ENCODE measurements around the gene CPNE2. TPM values are rescaled to one million over a fixed set of nuclear protein-coding genes. Genes with fewer than 3 reads are reported as not detected.

Gene CPNE2
- total RNA-seq, 4 donors from 2014 or later, result 21.6 to 43.0 (median 34.9) TPM

DNA sequence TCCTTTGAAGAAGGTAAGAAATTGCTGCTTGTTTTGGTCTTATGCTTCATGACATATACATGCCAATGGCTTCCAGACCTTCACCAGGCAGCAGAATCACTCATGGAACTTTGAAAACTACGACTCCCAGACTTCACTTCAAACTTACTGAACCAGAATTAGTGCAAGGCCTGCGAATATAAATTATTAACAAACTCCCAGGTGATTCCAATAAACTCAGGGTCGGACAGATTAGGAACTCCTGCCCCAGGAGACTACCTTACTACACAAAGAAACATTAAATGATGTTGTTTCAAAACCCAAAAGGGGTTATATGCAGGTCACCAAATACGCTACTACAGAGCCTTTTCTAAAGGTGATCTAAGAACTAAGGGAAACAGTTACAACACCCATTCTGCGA is 73.1 kb downstream of the CPNE2 start:
- intact Hi-C loops (cut with DNase I), result no loop called here

DNA sequence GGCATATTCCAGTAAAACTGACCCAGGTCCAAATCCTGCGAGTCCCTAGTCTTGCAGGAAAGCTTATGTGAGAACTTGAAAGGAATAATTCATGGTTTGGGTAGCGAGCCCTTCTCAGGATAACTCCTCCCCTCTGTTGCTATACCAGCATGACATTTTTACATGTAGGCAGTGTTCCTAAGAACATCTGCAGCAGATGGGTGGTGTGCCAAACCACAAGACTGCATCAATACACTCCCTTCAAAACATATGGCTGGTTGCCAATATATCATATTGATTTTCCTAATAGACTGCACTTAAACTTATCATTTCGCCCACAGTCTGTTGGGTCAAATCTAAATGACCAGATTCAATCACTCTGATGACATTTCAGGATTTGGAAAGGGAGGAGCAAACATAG is 73.6 kb downstream of the CPNE2 start:
- Histone ChIP-seq H3K27ac (replicated peaks in 1 of 4) (no peak overlapping the region), H3K36me3 (peaks cover 62 to 83% (median 73%) of the 10 kb centered on the region in 4 donors), H3K27me3 (no peaks in the 10 kb centered on the region), H3K4me3 (no peak overlapping the region), H3K4me1 (peaks cover 0 to 14% (median 8%) of the 10 kb centered on the region in 4 donors), H3K9me3 (no peaks in the 10 kb centered on the region)
- 81% methylated on average over 3 of the region's 3 CpGs for WGBS
- TF ChIP-seq POLR2AphosphoS5 (IDR thresholded peaks at IDR 0.05) (no peak), EP300 (IDR thresholded peaks at IDR 0.05) (no peak), POLR2A (IDR thresholded peaks at IDR 0.05; ENCODE audit: low read depth) (no peak), CTCF (IDR thresholded peaks at IDR 0.05) (no peak)
- no peak for DNase-seq (ENCODE audit: extremely low spot score)
- intact Hi-C loops (cut with DNase I), result no loop called here

More for the DNA sequence above, 73.1 kb downstream of the CPNE2 start:
- H3K27ac ChIP-seq (replicated peaks in 1 of 4), result no peak overlapping the region
- H3K4me1 ChIP-seq, result peaks cover 0 to 14% (median 8%) of the 10 kb centered on the region in 4 donors
- no peaks in the 10 kb centered on the region for H3K9me3 ChIP-seq
- H3K4me3 ChIP-seq, result no peak overlapping the region
- WGBS, result 91% methylated on average over 5 of the region's 5 CpGs
- H3K36me3 ChIP-seq, result peaks cover 58 to 83% (median 69%) of the 10 kb centered on the region in 4 donors
- no peaks in the 10 kb centered on the region for H3K27me3 ChIP-seq
- no peak for TF ChIP-seq EP300 (IDR thresholded peaks at IDR 0.05)
- no peak for TF ChIP-seq POLR2A (IDR thresholded peaks at IDR 0.05; ENCODE audit: low read depth)
- TF ChIP-seq POLR2AphosphoS5 (IDR thresholded peaks at IDR 0.05), result no peak
- DNase-seq (ENCODE audit: extremely low spot score), result no peak

GRCh38 chr16:57166451-57166850 is 74.1 kb downstream of the CPNE2 start:
- H3K36me3 ChIP-seq, result peaks cover 67 to 84% (median 75%) of the 10 kb centered on the region in 4 donors
- no peak overlapping the region for H3K4me3 ChIP-seq
- no peak overlapping the region for H3K27ac ChIP-seq (replicated peaks in 1 of 4)
- H3K9me3 ChIP-seq, result no peaks in the 10 kb centered on the region
- intact Hi-C loops (cut with DNase I), result no loop called here
- no peak for TF ChIP-seq EP300 (IDR thresholded peaks at IDR 0.05)
- TF ChIP-seq POLR2A (IDR thresholded peaks at IDR 0.05; ENCODE audit: low read depth), result no peak
- peaks cover 0 to 14% (median 8%) of the 10 kb centered on the region in 4 donors for H3K4me1 ChIP-seq
- H3K27me3 ChIP-seq, result no peaks in the 10 kb centered on the region
- no peak for DNase-seq (ENCODE audit: extremely low spot score)

DNA sequence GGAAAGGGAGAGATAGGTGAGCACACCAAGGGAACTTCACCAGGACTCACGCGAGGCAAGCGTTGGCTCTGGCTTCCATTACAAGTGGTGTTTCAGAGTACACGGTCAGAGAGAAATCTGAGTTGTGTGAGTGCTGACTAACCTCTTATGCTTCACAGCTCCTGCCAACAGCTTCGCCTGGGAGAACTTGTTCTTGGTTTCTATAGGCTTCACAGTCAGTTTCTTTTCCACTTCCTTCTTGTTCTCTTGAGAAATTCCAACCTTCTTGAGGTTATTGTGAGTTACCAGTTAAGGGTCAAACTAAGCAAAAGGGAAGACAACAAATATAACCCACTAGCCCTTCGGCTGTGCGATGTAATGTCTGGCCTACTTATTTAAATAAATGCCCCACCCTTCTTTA is 74.6 kb downstream of the CPNE2 start:
- no peak for DNase-seq (ENCODE audit: extremely low spot score)
- Histone ChIP-seq H3K4me3 (no peak overlapping the region), H3K9me3 (no peaks in the 10 kb centered on the region), H3K4me1 (peaks cover 0 to 14% (median 8%) of the 10 kb centered on the region in 4 donors), H3K36me3 (peaks cover 68 to 84% (median 78%) of the 10 kb centered on the region in 4 donors), H3K27ac (replicated peaks in 1 of 4) (no peak overlapping the region), H3K27me3 (no peaks in the 10 kb centered on the region)
- no peak for TF ChIP-seq POLR2AphosphoS5 (IDR thresholded peaks at IDR 0.05)
- no peak for TF ChIP-seq EP300 (IDR thresholded peaks at IDR 0.05)
- TF ChIP-seq POLR2A (IDR thresholded peaks at IDR 0.05; ENCODE audit: low read depth), result no peak
- no peak for TF ChIP-seq CTCF (IDR thresholded peaks at IDR 0.05)
- intact Hi-C loops (cut with DNase I), result no loop called here
- WGBS, result 75% methylated on average over 7 of the region's 7 CpGs

DNA sequence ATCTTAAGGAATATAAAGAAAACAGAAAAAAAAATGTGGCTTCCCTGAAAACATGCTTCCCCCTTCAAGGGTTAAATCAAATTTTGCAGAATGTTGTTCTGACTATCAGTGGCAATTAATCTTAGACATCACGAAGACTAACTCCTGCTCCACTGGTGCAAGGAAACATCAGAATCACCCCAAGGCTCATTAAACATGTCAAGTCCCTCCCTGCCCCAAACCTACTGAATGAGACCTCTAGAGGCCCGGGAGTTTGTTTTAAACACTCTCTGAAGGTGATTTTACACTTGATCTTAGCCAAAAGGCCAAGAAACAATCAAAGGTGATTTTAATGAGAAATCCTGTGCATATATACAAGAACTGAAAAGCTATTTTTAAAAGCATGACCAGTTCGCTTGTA is 75.2 kb downstream of the CPNE2 start:
- DNase-seq (ENCODE audit: extremely low spot score), result no peak
- H3K36me3 ChIP-seq, result peaks cover 68 to 84% (median 79%) of the 10 kb centered on the region in 4 donors
- no peaks in the 10 kb centered on the region for H3K9me3 ChIP-seq
- H3K27ac ChIP-seq (replicated peaks in 1 of 4), result no peak overlapping the region
- no peaks in the 10 kb centered on the region for H3K27me3 ChIP-seq
- 55% methylated on average over 3 of the region's 3 CpGs for WGBS
- no peak overlapping the region for H3K4me3 ChIP-seq
- no peak for TF ChIP-seq EP300 (IDR thresholded peaks at IDR 0.05)
- no peak for TF ChIP-seq CTCF (IDR thresholded peaks at IDR 0.05)
- no peak for TF ChIP-seq POLR2A (IDR thresholded peaks at IDR 0.05; ENCODE audit: low read depth)
- TF ChIP-seq POLR2AphosphoS5 (IDR thresholded peaks at IDR 0.05), result no peak
- intact Hi-C loops (cut with DNase I), result no loop called here
- peaks cover 0 to 14% (median 8%) of the 10 kb centered on the region in 4 donors for H3K4me1 ChIP-seq

DNA sequence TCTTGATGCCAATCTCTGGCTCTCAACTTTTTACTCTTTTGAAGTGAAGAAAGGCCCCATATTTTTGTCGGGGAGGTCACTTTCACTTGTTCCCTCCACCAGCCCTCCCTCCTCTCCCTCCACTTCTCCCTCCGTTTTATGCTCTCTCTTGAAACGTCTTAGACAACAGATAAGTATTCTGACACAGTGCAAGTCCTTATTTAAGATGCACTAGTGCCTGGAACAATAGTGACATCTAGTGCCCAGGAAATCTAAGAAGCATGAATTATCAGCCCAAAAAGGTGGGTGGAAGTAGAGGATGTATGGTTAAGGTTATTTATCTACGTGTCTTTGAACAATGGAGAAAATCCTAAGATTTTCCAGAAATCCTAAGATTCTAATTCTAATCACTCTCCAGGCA is 75.6 kb downstream of the CPNE2 start:
- TF ChIP-seq CTCF (IDR thresholded peaks at IDR 0.05) (peak; percentile 33 to 49 (median 43)), POLR2A (IDR thresholded peaks at IDR 0.05; ENCODE audit: low read depth) (no peak), POLR2AphosphoS5 (IDR thresholded peaks at IDR 0.05) (no peak), EP300 (IDR thresholded peaks at IDR 0.05) (no peak)
- H3K9me3 ChIP-seq, result no peaks in the 10 kb centered on the region
- no peak overlapping the region for H3K27ac ChIP-seq (replicated peaks in 1 of 4)
- no peaks in the 10 kb centered on the region for H3K27me3 ChIP-seq
- H3K36me3 ChIP-seq, result peaks cover 68 to 84% (median 79%) of the 10 kb centered on the region in 4 donors
- intact Hi-C loops (cut with DNase I), result loop anchor here (2.0 kb wide), 1 partner anchor 83 kb away; no protein-coding TSS in a partner anchor
- 8% methylated on average over 4 of the region's 4 CpGs for WGBS
- DNase-seq (ENCODE audit: extremely low spot score), result no peak
- no peak overlapping the region for H3K4me3 ChIP-seq
- H3K4me1 ChIP-seq, result peaks cover 0 to 14% (median 8%) of the 10 kb centered on the region in 4 donors
